IgD-negative memory B cell (primary cell): ENCODE results near the gene HLA-DOA. TPM values are rescaled to one million over a fixed set of nuclear protein-coding genes. Genes with fewer than 3 reads are reported as not detected.

ENCODE experiments used
- H3K27ac Mint-ChIP-seq, 3 donors: one replicate each; pipeline ENCODE4 v1.8.0; 2020 to 2022; ENCODE audit warnings: mild to moderate bottlenecking in 3 of 3, mixed read lengths in 3 of 3, moderate library complexity in 1 of 3
- H3K27me3 Mint-ChIP-seq: one replicate; pipeline ENCODE4 v1.8.0; 2021; ENCODE audit warnings: mixed read lengths
- H3K36me3 Mint-ChIP-seq: one replicate; pipeline ENCODE4 v1.8.0; 2020; ENCODE audit warnings: mild to moderate bottlenecking, mixed read lengths
- H3K4me1 Mint-ChIP-seq, 3 donors: one replicate each; pipeline ENCODE4 v1.8.0; 2020 to 2022; ENCODE audit warnings: mixed read lengths in 3 of 3, mild to moderate bottlenecking in 1 of 3
- H3K4me3 Mint-ChIP-seq, 4 donors: one replicate each; pipeline ENCODE4 v1.8.0; 2020 to 2022; ENCODE audit warnings: mild to moderate bottlenecking in 4 of 4, mixed read lengths in 4 of 4, moderate library complexity in 3 of 4
- H3K9me3 Mint-ChIP-seq, 3 donors: one replicate each; pipeline ENCODE4 v1.8.0; 2020 to 2021; ENCODE audit warnings: mixed read lengths in 3 of 3, mild to moderate bottlenecking in 1 of 3
- polyA plus RNA-seq: library from polyadenylated mRNA; unstranded; fragments of 300-500 nt; fragmentation: Illumina TruSeq; gene quantifications from one replicate; pipeline ENCODE4 v1.2.3, GENCODE V29; 2021

The HLA-DOA gene
- polyA plus RNA-seq, result 363 TPM

DNA sequence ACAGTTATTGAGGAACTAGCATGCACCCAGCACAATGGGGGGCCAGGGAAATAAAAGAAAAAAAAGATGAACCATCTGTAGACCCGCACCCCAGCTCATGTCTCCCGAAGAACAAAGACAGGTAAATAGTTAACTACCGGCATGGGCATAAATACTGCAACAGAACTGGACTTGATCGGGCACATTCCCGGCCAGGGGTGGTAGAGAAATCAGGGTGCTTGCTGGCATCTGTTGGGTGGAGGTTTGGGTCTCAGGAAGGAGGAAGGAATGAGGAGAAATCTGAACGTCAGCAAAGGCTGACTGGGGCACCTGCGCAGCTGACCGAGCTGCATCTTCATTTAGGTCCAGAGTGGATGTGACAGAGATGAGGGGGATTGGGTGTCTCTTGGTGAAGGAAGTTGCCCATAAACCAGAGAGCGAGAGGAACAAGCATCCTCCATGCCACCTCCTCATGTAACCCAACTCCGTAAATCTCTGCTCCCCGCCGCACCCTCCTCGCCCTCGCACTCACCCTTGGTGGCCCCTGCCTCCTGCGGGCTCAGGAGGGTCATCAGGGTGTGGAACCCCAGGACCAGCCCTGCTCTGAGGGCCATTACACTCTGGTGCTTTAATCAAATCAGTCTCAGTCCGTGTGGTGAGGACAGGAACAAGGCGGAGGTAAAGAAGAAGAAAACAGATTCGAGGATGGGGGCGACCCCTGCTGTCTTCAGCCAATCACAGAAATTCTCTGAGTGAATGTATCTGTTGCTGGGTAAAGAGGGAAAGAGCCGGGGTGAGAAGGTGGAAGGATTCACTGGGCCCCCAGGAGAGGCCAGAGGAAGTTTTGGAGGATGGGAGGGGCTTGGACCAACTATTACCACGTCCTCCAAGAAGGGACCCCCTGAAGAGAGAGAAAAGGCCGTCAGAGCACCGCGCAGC, at the start of gene HLA-DOA:
Gene HLA-DOA (minus strand): TSS at position 648 of the 918 bp plus-strand sequence.
- Mint-ChIP-seq H3K27ac (peak within 1 kb of the TSS; percentile 85 to 98 (median 97)), H3K4me3 (peak within 1 kb of the TSS; percentile 88 to 99 (median 97)), H3K9me3 (no peaks in the 10 kb centered on the region), H3K27me3 (no peaks in the 10 kb centered on the region), H3K4me1 (peaks cover 29 to 44% (median 30%) of the 10 kb centered on the region in 3 donors), H3K36me3 (peaks cover 7% of the 10 kb centered on the region)

DNA sequence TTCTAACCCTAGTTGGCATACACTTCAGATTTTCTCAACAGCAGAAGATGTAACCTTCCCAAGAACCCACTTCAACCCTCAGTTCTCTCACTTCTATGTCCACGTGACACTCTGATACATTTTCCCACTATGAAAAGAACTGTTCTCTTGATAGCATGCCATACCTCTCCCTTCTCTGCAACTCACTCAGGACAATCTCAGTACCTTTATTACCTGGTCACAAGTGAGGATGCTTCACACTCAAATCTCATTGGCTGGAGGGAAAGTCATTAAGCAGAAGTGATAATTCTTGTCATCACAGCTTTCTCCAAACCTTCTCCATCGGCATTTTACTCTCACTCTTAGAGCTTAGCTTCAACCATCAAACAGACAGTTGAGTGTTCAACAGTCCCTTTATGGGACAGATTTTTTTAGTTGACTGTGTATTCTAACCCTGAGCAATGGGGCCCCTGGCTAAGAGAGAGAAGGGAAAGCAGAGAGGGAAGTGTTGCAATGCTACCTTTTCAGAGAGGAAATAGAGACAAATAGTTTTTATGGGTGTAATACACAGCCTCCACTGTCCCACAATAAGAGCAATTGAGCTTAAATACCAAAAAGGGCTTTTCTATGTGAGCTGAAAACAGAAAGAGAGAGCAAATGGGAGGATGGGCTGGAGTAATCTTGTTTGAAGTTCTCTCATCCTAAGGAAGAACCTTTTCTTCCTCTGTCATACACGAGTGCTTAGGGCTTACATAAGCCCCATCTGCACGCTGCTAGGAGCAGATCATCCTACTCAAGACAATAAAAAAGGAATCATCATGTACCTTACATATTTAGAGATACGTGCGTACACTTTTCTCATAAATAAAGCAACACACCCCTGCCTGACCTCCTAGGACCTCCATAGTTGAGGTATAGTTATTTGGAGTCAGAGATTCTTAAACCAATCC, 48.1 kb upstream of the HLA-DOA start:
- peak overlapping the region; percentile 49 to 85 (median 61) for H3K4me3 Mint-ChIP-seq
- H3K36me3 Mint-ChIP-seq, result peaks cover 5% of the 10 kb centered on the region
- H3K27me3 Mint-ChIP-seq, result no peaks in the 10 kb centered on the region
- H3K4me1 Mint-ChIP-seq, result peaks cover 21 to 28% (median 27%) of the 10 kb centered on the region in 3 donors
- peak overlapping the region; percentile 35 to 95 (median 91) for H3K27ac Mint-ChIP-seq
- H3K9me3 Mint-ChIP-seq, result peaks cover 0 to 8% (median 6%) of the 10 kb centered on the region in 3 donors

DNA sequence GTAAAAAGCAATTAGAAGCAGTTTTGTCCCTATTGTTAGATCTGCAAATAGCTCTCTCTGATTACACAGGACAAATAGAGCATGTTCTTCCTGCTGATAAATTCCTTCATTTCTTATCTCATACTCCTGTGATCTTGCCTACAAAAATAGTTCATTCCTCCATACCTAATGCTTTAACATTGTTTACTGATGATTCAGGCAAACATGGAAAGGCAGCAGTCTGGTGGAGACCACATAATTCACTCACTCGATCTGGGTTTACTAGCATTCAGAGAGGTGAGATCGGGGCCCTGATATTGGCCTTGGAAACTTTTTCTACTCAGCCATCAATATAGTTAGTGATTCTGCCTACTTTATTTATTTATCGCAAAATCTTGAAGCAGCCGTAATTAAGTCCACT, 43.8 kb upstream of the HLA-DOA start:
- H3K27me3 Mint-ChIP-seq, result no peaks in the 10 kb centered on the region

DNA sequence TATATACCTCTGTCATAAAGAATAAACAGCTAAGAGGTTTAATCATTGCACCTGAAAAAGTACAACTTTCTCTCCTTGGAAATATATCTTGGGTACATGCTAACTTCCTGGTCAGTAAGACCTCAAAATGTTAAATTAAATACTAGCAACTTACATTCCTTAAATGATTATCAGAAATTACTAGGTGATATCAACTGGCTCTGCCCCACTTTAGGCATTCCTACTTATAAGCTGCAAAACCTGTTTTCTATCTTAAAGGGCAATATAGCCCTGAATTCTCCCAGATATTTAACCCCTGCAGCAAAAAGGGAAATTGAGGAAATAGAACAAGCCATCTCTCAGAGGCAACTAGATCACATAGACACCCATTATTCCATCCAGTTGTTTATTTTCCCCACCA, 43.2 kb upstream of the HLA-DOA start:
- H3K36me3 Mint-ChIP-seq, result peaks cover 2% of the 10 kb centered on the region
- H3K9me3 Mint-ChIP-seq, result peaks cover 0 to 2% (median 0%) of the 10 kb centered on the region in 3 donors
- peaks cover 16 to 39% (median 19%) of the 10 kb centered on the region in 3 donors for H3K4me1 Mint-ChIP-seq
- no peaks in the 10 kb centered on the region for H3K27me3 Mint-ChIP-seq
- H3K27ac Mint-ChIP-seq, result peak overlapping the region in 1 of 3 donors; percentile 35
- no peak overlapping the region for H3K4me3 Mint-ChIP-seq

More for the DNA sequence above, 43.8 kb upstream of the HLA-DOA start:
- H3K4me3 Mint-ChIP-seq, result no peak overlapping the region
- peak overlapping the region in 1 of 3 donors; percentile 35 for H3K27ac Mint-ChIP-seq
- peaks cover 0 to 2% (median 0%) of the 10 kb centered on the region in 3 donors for H3K9me3 Mint-ChIP-seq
- peaks cover 2% of the 10 kb centered on the region for H3K36me3 Mint-ChIP-seq
- peaks cover 22 to 45% (median 25%) of the 10 kb centered on the region in 3 donors for H3K4me1 Mint-ChIP-seq

DNA sequence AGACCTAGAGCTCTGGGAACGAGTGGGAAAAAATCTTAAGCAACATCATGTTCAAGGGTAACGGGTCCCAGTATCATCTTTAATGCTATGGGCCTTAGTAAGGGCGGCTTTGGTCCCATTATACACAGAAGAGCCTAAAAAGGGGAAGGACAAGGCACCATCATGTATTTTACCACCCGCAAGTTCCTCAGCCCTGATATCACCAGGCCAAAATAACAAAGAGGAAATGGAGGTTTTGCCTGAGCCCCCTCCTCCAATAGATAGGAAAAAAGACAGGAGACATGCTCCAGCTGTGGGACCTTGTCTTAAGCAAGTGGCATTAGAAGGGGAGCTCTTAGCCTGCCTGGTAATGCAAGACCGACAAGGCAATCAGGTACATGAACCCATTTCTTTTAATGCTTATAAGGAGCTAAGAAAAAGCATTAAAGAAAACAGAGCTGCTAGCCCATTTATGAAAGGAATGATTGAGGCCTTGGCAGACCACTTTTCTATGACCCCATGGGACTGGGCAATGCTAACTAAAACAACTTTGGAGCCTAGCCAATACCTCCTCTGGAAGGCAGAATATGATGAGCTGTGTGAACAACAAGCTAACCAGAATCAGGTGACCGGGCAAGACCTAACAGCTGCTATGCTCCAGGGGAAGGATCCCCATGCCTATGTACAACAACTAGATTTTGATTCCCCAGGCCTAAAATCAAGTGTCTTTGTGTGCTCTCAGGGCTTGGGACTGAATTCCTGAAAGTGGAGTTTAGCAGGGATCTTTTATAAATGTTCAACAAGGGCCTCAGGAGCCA, 40.8 kb upstream of the HLA-DOA start:
- Mint-ChIP-seq H3K27me3 (no peaks in the 10 kb centered on the region), H3K9me3 (no peaks in the 10 kb centered on the region), H3K36me3 (peaks cover 2% of the 10 kb centered on the region), H3K27ac (peak overlapping the region in 1 of 3 donors; percentile 88), H3K4me3 (no peak overlapping the region), H3K4me1 (peaks cover 7 to 28% (median 14%) of the 10 kb centered on the region in 3 donors)

DNA sequence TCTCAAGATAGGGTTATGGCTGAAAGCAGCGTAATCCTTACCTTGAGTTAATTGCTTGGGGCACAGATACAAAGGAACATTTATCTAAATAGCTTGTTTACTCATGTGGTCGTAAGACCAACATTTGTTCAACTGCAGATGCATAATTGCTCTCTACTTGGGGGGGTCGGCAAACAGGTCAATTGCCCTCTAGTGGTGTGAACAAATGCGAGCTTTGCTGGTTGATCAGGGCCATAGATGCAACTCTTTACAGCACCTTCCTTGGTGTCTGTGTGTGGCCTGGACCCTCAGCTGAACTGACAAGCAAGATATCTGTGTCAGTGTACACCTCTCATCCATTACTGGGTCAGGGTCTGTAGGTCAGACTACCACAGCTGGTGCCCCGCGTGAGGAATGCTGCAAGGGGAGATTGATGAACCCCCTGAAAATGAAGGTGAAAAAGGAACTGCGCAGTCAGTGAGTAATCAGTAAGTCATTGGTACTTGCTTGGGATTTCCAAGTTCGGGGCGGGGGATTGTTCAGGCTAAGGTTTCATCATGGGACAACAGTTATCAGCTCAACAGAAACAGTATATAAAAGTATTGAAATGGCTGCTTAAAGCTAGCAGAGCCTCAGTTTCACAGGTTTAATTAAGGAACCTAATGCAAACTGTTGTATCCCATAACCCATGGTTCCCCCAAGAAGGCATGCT, 40.1 kb upstream of the HLA-DOA start:
- Mint-ChIP-seq H3K27ac (peak overlapping the region in 1 of 3 donors; percentile 4), H3K4me3 (peak overlapping the region in 1 of 4 donors; percentile 23), H3K27me3 (no peaks in the 10 kb centered on the region), H3K4me1 (peaks cover 7 to 28% (median 14%) of the 10 kb centered on the region in 3 donors), H3K36me3 (peaks cover 2% of the 10 kb centered on the region), H3K9me3 (no peaks in the 10 kb centered on the region)

DNA sequence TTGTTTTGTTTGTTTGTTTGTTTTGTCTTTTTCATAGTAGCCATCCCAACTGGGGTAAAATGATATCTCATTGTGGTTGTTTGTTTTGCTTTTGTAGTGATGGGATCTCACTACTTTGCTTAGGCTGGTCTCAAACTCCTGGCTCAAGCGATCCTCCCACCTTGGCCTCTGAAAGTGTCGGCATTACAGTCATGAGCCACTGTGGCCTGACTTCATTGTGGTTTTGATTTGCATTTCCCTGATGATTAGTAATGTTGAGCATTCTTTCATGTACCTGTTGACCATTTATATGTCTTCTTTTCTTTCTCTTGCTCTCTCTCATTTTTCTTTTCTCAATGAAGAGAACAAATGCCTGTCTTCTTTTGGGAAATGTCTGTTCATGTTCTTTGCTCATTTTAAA, 30.8 kb upstream of the HLA-DOA start:
- Mint-ChIP-seq H3K27me3 (no peaks in the 10 kb centered on the region), H3K4me3 (no peak overlapping the region), H3K4me1 (peaks cover 9 to 10% (median 9%) of the 10 kb centered on the region in 3 donors), H3K36me3 (peaks cover 3% of the 10 kb centered on the region), H3K27ac (peak overlapping the region in 1 of 3 donors; percentile 78), H3K9me3 (peaks cover 6 to 19% (median 7%) of the 10 kb centered on the region in 3 donors)

DNA sequence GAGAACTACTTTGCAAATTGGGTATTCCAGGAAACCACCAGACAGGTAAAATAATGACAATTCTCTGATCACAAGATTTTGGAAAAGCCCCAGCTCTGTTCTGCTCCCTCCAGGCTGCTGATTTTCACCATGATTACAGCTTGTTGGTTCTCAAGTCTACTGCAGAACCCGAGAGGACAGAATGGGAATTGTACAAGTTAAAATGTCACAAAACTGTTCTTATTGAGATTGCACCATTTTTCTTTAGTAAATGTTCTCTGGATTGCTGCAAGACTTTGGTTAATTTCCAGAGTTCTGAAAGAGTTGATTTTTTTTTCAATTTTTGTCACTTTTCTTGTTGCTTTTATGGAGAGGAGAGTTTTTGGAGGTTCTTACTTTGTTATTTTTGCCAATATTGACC, 27.1 kb upstream of the HLA-DOA start:
- H3K9me3 Mint-ChIP-seq, result peaks cover 9 to 29% (median 14%) of the 10 kb centered on the region in 3 donors
- no peak overlapping the region for H3K4me3 Mint-ChIP-seq
- H3K27me3 Mint-ChIP-seq, result no peaks in the 10 kb centered on the region
- no peak overlapping the region for H3K27ac Mint-ChIP-seq
- H3K36me3 Mint-ChIP-seq, result peaks cover 6% of the 10 kb centered on the region
- peaks cover 9 to 11% (median 10%) of the 10 kb centered on the region in 3 donors for H3K4me1 Mint-ChIP-seq

DNA sequence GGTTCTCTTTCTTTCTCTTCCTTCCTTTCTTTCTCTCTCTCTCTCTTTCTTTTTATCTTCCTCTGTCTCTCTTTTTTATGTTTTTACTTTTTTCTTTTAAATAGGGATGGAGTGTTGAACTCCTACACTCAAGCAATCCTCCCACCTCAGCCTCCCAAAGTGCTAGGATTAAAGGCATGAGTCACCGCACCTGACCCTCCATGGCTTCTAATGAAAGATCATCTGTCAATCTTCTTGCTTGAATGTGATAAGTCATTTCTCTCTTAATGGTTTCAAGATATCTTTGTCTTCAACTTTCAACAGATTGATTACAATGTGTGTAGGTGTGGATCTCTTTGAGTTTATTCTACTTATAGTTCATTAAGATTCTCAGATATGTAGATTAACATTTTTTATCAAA, 25.2 kb upstream of the HLA-DOA start:
- no peak overlapping the region for H3K4me3 Mint-ChIP-seq
- peaks cover 18 to 24% (median 20%) of the 10 kb centered on the region in 3 donors for H3K4me1 Mint-ChIP-seq
- H3K27me3 Mint-ChIP-seq, result no peaks in the 10 kb centered on the region
- peaks cover 3% of the 10 kb centered on the region for H3K36me3 Mint-ChIP-seq
- H3K9me3 Mint-ChIP-seq, result peaks cover 8 to 26% (median 14%) of the 10 kb centered on the region in 3 donors
- peak overlapping the region in 1 of 3 donors; percentile 39 for H3K27ac Mint-ChIP-seq

DNA sequence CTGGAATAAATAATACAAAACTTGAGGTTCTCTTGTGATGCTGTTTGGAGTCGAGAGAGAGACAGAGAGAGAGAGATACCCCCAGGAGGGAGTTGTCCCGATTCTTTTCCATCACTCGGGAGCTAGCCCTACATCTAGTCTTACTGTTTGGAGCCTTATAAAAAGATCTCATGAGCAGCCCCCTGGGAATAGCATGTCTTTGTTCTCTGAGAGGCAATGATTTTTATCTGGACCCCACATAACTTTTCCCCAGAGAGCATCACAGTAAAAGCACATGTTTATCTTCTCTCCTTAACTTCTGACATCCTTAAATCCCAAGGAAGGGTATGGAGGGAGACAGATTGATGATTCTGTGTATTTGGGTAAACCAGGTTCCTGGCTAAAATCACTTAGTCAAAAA, 20.9 kb upstream of the HLA-DOA start:
- H3K4me1 Mint-ChIP-seq, result peaks cover 33 to 46% (median 35%) of the 10 kb centered on the region in 3 donors
- peaks cover 3% of the 10 kb centered on the region for H3K36me3 Mint-ChIP-seq
- H3K4me3 Mint-ChIP-seq, result peak overlapping the region; percentile 68 to 90 (median 84)
- H3K27ac Mint-ChIP-seq, result peak overlapping the region; percentile 95 to 100 (median 100)
- H3K9me3 Mint-ChIP-seq, result peaks cover 2 to 16% (median 7%) of the 10 kb centered on the region in 3 donors
- H3K27me3 Mint-ChIP-seq, result no peaks in the 10 kb centered on the region

DNA sequence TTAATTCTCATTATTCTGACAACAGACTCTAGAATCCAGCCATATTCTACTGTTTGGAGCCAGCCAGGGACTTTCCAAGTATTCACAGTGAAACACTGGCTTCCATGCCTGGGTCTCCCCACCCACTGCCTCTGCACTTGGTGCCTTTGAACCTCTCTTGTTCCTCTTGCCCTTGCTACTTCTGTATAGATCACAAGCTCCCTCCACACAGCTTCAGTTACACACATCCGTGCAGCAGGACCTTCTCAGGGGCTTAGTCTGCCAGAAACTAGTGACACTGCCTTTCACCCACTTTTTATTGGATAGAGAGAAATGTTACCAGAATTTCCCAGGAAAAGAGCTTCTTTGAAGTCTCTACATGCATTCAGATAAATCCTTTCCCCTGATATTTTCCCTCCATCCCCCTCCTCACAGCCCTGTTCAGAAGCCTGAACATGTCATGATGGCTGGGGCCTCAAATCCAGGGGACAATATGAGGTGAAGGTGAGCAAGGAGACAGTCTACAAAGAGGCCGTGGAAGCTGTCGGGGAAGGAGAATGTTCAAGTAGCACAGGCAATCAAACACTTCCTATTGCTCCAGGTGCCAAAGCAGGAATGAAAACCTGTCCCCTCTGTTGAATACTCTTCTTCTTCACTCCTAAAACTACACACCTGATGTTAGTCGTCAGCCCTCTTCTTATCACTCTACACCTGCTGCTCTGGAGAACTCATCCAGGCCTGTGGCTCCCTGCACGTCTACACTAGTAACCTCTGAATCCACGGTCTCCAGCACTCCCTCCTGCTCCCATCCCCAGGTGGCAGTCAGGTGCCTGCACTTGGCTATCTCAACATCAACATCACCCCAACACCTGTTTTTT, 20.2 kb upstream of the HLA-DOA start:
- peaks cover 2% of the 10 kb centered on the region for H3K36me3 Mint-ChIP-seq
- H3K9me3 Mint-ChIP-seq, result peaks cover 0 to 10% (median 6%) of the 10 kb centered on the region in 3 donors
- H3K27me3 Mint-ChIP-seq, result no peaks in the 10 kb centered on the region
- peaks cover 33 to 46% (median 35%) of the 10 kb centered on the region in 3 donors for H3K4me1 Mint-ChIP-seq
- H3K4me3 Mint-ChIP-seq, result peak overlapping the region; percentile 68 to 90 (median 84)
- H3K27ac Mint-ChIP-seq, result peak overlapping the region; percentile 95 to 100 (median 100)

DNA sequence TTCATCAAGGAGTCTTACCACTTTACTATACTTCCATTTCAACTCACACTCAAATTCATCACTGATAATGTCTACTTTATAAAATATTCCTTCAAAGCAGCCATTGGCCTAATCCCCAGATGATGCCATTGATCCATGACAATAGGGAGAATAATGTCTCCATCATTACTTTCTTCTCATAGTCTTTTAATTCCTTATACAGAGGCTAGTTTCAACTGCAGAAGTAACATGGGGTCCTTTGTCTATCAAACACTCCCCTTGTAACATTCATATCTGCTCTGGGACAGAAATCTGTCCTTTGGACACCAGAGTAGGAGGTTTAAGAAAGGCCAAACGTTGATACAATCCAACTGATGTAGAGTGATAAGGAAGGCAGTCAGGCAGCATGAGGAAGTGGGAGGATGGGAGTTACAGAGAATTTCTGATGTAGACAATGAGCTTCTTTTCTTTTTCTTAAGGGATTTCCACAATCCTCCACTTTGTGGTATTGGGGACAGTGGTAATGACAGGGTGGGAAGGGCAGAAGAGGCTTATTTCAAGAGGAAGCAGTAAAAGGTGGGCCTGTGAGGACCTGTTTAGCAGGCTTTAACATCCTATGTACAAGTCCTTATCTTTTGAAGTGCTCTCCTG, 18.9 kb upstream of the HLA-DOA start:
- Mint-ChIP-seq H3K27me3 (no peaks in the 10 kb centered on the region), H3K4me3 (peak overlapping the region; percentile 67 to 91 (median 90)), H3K4me1 (peaks cover 33 to 46% (median 35%) of the 10 kb centered on the region in 3 donors), H3K9me3 (no peaks in the 10 kb centered on the region), H3K27ac (peak overlapping the region; percentile 95 to 100 (median 99)), H3K36me3 (peaks cover 2% of the 10 kb centered on the region)
